HEK293 (cell line): ENCODE data around the gene DPP6.

ENCODE experiments used
- CTCF ChIP-seq: fragments of 450-650 bp; formaldehyde crosslinking; IDR thresholded peaks from 2 replicates; pipeline ENCODE4 v1.5.1; 2016; ENCODE audit warnings: missing biosample characterization, missing genetic modification characterization
- EGR2 ChIP-seq: fragments of 450-650 bp; formaldehyde crosslinking; IDR thresholded peaks from 2 replicates; pipeline ENCODE4 v1.5.1; 2016; ENCODE audit warnings: low read depth, missing biosample characterization, missing genetic modification characterization
- IKZF3 ChIP-seq: fragments of 450-650 bp; IDR thresholded peaks from 2 replicates; pipeline ENCODE4 v1.5.0; 2018; ENCODE audit warnings: missing biosample characterization, mild to moderate bottlenecking, missing genetic modification characterization, moderate library complexity
- KLF10 ChIP-seq: fragments of 450-650 bp; IDR thresholded peaks from 2 replicates; pipeline ENCODE4 v1.5.1; 2018; ENCODE audit warnings: missing biosample characterization, mild to moderate bottlenecking, missing genetic modification characterization
- KLF16 ChIP-seq: fragments of 450-650 bp; formaldehyde crosslinking; IDR thresholded peaks from 2 replicates; pipeline ENCODE4 v1.5.1; 2017; ENCODE audit warnings: missing biosample characterization, missing genetic modification characterization
- SETDB1 ChIP-seq: IDR thresholded peaks from one replicate; pipeline ENCODE4 v1.6.1; 2017; ENCODE audit warnings: mild to moderate bottlenecking, low read length, moderate library complexity, mixed read lengths; ENCODE audit not compliant: insufficient read length
- ZBTB49 ChIP-seq: fragments of 450-650 bp; formaldehyde crosslinking; IDR thresholded peaks from 2 replicates; pipeline ENCODE4 v1.5.1; 2016; ENCODE audit warnings: missing biosample characterization, missing genetic modification characterization, low read depth
- ZFP41 ChIP-seq: fragments of 450-650 bp; formaldehyde crosslinking; IDR thresholded peaks from 2 replicates; pipeline ENCODE4 v1.5.1; 2016; ENCODE audit warnings: missing biosample characterization, missing genetic modification characterization, borderline replicate concordance
- ZNF324 ChIP-seq: fragments of 450-650 bp; formaldehyde crosslinking; IDR thresholded peaks from 2 replicates; pipeline ENCODE4 v1.5.1; 2016; ENCODE audit warnings: missing biosample characterization, missing genetic modification characterization
- ZNF473 ChIP-seq: fragments of 450-650 bp; formaldehyde crosslinking; IDR thresholded peaks from 2 replicates; pipeline ENCODE4 v1.5.1; 2017; ENCODE audit warnings: missing biosample characterization, missing genetic modification characterization
- ZNF670 ChIP-seq: fragments of 450-650 bp; formaldehyde crosslinking; IDR thresholded peaks from 2 replicates; pipeline ENCODE4 v1.5.1; 2016; ENCODE audit warnings: missing biosample characterization, missing genetic modification characterization, low read depth

DNA sequence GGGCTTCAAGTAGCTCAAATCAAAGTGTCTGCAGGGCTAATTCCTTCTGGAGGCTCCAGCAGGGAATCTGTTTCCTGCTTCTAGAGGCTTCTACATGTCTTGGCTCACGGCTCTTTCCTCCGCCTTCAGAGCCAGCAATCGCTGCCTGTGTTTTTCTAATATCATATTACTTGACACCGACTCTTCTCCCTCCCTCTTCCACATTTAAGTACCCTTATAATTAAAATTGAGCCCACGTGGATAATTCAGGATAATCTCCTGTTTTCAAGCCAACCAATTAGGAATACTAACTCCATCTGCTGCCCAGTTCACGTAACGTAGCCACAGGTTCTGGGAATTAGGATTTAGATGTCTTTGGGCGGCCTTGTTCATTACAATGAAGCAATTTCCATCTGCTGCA lies 372.2 kb downstream of the DPP6 start:
- TF ChIP-seq KLF16 (tag by site-specific recombination) (no peak), CTCF (tag by site-specific recombination) (no peak), ZNF324 (tag by site-specific recombination) (no peak), ZBTB49 (tag by site-specific recombination) (no peak), ZNF473 (tag by site-specific recombination) (no peak), EGR2 (tag by site-specific recombination) (no peak), ZFP41 (tag by site-specific recombination) (no peak), KLF10 (tag by site-specific recombination) (no peak), SETDB1 (no peak), IKZF3 (tag by site-specific recombination) (no peak), ZNF670 (tag by site-specific recombination) (no peak)
